ENCODE measurements around the gene LMBR1L.

Gene LMBR1L

GRCh38 chr12:49109641-49110463 is 795 bp downstream of the LMBR1L start:
- no peak for DNase-seq

DNA sequence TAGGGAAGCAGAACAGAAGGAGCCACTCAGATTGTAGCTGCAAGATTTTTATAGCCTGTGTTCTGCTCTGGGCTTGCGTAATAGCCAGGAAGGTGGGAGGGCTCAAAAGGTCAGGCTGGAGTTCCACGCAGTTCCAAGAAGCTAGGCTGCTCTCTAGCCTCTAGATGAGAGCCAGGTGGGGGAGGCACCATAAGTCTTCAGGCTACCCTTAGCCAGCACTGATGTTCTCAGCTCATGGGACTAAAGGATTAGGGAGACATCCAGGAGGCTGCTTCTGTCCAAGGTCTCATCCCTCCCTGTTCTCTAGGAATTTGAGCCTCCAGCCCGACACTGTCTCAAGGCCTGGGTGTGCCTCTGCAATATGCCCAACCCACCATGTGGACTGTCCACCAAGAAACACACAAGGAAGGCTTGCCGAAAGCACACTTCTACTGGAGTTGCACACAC is 1.7 kb downstream of the LMBR1L start:
- no peak for DNase-seq

GRCh38 chr12:49105504-49106084 is 5.1 kb downstream of the LMBR1L start:
- no peak for DNase-seq

DNA sequence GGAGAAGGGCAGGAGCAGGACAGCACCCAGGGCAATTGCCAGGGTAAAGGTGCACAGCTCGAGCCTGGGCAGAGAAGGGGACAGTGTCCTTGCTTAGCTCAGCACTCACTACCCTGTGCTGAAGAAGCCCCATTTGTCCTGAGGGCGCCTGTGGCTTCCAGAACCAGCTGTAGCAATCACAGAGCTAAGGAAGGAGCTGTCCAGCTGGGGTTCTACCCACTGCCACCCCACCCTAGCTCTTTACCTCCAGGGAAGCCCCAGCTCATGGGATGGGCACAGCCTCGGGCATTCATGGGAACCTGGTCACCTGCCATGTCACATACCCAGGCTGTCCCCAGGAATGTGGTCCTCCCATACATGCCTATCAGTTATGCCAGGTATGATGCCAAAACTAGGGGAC is 5.8 kb downstream of the LMBR1L start:
- no peak for DNase-seq

DNA sequence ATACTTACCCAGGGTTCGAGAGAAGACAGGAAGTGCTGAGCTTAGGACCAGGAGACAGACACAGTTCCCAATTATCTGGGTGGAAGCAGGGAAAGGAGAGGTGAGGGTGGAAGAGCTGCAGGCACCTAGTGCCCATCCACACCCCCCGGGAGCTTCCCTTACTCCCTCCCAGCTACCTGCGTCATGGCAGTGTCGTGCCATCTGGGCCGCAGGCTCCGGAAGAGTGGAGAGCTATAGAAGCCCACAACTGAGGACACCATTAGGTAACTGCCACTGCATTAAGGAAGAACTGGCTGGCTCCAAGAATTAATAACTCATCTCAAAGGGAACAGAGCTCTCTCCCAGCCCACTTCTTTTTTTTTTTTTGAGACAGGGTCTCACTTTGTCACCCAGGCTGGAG is 10.3 kb downstream of the LMBR1L start:
- no peak for DNase-seq

GRCh38 chr12:49098703-49099102 is 11.9 kb downstream of the LMBR1L start:
- no peak for DNase-seq

GRCh38 chr12:49098035-49098451 is 12.6 kb downstream of the LMBR1L start:
- peak; percentile 67 for DNase-seq

- DNase-seq = no peak
Measured at GRCh38 chr12:49097381-49097780, 13.3 kb downstream of the LMBR1L start.

DNA sequence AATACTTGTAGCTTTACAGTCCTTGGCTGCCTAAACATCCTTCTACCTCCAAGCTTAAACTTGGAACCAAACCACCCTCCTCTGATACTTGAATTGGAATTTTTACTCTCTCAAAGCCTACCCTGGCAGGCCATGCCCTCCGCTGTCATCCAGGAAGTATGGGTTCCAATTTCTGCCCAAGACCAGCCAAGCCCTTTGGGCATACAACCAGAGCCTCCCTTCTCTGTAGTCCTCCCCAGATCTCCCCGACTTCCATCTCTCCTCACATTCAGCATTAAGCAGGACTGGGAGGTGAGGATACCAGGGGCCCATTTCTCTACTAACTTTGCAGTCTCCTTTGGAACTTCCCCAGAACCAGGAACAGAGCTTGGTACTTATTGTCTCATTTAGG is 15.7 kb downstream of the LMBR1L start:
- DNase-seq = no peak

DNA sequence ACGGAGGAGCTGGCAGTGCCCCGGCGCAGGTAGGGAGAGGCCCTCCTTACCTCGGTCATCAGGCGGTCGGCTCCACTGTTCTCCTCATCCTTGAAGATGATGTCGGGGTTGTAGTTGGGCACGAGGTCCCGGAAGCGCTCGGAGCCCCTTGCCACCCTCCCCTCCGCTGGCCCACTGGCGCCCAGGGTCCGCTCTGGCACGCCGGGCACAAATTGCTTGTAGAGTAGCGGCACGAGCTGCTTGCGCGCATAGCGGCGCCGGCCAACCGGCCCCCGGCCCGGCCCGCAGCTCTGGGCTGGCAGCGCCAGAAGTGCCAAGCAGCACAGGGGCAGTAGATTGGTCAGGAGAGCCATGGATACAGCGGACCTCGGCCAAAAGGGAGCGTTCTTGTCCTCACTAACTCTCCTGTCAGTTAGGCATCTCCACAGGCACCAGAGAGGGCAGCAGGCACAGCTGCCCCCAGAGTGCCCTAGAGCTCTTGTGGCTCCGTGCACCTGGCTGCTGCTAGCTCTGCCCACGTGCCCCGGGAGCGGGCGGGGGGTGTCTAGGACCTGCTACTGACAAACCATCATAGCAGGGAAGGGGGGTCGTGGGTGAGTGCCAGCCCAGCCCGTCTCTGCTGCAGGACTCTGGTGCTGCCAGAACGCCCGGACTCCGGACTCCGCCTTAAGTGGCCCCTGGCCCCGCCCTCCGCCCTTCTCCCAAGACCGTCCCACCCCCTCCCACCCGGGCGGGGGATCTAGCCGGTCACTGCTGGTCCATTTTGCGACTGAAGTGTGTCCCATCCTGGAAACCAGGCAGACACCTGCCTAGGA is 16.3 kb downstream of the LMBR1L start, which contains the start of gene DHH:
Gene DHH, minus strand, starts transcription at position 642 of the 815 bp plus-strand sequence. Its CDS starts 289 bp downstream, at position 353.
- DNase-seq = no peak

DNA sequence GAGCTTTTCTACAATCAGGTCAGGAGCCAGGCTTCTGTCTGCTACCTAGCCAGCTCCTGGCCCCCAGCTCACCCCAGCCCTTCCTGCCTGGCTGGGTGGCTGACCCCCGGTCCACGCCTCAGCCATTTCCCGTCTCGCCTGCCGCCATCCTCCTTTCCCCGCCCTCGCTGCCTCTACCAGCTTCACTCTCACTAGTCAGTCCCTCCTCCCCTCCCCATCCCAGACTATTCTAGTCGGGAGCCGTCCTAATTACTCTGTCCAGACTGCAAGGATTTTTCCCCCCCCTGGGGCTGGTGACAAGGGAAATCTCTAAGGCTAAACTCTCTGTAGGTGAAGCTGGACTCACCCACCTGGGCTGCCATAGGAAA is 16.9 kb downstream of the LMBR1L start:
- no peak for DNase-seq

DNA sequence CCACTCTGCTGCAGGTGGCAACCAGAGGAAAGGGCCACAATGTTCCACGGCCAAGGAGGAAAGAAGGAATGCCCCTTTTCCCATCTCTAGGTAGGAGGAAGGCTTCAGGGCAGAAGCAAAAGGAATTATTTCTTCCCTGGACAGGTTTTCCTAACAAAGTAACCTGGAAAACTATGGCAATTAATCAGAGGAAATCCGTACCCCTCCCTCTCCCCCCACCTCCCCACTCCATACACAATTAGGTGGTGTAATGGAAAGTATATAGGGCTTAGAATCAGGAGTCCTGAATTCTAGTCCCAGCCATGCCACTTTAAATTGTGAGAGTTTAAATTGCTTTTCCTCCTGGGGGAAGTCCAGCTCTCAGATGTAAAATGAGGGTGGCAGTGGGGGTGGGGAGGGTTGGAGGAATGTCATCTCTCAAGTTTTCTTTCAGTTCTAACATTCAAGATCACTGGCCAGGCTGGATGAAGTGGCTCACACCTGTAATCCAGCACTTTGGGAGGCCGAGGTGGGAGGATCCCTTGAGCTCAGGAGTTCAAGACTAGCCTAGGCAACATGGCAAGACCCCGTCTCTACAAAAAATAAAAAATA is 17.7 kb downstream of the LMBR1L start:
- no peak for DNase-seq

DNA sequence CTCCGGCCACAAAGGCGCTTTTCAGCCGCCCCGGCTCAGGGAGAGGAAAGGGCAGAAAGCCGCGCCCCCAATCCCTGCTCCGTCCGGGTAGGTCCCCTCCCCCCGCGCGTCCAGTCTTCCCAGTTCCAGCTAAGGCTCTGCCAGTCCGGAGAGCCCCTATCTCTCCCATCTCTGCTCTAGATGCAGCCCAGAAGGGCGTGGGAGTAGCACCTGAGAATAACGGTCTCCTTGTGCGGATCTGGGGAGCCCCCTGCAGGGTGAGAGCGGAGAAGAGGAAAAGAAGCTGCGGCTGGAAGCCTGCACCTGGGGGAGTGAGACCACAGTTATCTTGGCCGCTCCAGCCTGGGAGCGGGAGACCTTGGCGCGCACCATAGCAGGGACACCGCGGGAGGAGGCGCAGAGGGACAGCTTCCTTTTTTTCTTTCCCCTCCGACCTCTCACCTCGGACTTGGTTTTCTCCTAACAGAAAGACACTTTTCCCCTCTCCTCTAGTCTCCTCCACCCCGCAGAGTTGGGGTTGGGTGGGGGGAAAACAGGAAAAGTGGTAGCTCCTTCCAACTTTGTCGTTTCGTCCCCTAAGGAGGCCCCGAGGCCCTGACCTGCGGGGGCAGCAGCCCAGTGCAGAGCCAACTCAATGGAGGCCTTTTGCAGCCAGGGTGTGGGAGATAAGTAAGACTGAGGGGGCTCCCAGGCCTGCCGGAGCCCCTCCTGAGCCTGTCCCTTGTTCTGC is 18.4 kb downstream of the LMBR1L start:
- DNase-seq = peak; percentile 77

DNA sequence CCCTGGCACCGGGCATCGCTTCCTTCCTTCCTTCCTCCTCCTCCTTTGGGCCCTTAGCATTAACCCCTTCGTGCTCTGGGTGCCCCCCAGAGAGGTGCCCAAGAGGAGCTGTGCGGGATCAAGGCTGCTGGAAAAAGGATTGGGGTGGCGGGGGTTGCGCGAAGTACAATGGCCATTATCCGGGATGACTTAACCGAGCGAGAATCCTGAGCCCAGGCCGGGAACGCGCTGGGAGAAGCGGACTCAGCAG is 18.9 kb downstream of the LMBR1L start:
- no peak for DNase-seq

DNA sequence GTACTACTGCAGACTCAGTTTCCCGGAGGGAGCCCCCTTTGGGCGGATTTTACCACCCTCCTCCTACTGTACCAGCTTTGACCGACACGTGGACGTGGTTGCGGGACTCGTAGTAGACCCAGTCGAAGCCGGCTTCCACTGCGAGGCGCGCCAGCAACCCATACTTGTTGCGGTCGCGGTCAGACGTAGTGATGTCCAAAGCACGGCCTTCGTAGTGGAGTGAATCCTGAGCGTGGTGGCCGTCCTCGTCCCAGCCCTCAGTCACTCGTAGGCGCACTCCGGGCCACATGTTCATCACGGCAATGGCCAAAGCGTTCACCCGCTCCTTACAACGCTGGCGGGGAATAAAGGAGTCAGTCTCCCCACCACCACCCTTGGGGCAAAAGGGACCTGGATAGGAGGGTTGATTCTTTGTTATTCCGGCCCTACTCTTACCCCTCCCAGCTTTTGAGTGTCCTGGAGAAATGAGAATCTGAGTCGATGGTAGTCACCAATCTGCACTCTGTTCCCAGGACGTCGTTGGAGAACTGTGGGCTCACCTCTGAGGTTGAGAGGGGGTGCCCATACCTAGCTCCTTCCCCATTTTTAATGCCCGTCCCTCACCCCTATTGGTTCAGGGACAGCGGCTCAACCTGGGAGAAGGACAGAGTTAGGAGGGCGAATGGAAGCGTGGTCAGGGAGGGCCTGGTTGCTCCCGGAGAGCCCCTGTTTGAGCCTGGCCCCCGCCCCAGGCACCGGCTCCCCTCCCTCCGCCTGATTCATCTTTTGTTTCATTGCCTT is 19.4 kb downstream of the LMBR1L start:
- DNase-seq = no peak

DNA sequence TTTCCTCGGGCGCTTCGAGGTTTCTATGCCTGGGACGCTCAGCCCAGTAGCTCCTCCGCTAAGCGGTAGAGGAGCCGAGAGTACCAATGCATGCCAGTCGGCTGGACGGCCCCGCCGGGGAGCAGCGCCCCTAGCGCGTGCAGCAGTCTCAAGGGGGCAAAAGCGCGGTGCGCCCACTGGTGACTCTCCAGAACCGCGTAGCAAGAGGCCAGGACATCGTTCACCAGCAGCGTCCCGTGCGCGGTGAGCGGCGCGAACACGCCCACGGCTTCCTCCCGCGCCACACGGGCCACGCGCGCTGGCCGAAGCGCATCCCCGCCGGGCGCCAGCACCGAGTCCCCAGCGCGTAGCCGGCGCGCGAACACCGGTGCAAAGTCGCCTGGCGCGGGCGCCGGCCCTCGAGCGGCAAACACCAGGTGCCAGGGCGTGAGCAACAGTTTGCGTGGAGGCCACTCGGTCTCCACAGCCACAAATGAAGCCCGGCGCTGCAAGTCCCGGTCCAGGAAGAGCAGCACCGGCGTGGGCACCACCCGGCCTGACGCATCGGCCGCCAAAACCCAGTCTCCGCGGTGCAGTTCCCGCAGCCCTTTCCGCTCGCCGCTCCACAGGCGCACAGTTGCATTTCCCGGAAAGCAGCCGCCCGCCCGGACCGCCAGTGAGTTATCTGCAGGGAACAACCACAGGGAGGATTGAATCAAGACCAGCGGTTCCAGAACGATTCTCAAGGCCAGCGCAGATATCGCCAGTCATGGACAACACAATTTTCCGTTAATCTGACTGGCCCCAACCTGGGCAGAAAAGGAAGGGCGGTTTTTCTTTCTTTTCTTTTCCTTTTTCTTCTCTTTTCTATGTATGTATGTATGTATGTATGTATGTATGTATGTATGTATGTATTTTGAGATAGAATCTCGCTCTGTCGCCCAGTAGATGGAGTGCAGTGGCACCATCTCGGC is 20.6 kb downstream of the LMBR1L start:
- peak; percentile 39 for DNase-seq

DNA sequence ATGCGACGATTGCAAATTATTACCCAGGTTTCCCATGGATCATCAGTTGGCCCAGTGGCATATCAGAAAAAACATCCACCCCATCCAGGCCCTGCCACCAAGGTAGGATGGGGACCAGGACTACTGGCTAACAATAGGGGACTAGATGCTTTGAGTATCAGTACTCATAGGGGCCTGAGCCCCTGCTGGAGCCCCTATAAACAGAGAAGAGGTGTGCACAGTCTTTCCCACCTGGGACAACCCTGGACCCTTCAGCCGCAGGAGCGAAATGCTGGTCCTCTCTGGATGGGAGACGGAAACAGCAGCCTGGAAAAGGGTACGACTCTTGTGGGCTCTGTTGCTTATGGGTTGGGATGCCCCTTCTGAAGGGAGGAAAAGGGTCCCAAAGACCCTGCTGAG is 21.7 kb downstream of the LMBR1L start:
- DNase-seq = no peak

DNA sequence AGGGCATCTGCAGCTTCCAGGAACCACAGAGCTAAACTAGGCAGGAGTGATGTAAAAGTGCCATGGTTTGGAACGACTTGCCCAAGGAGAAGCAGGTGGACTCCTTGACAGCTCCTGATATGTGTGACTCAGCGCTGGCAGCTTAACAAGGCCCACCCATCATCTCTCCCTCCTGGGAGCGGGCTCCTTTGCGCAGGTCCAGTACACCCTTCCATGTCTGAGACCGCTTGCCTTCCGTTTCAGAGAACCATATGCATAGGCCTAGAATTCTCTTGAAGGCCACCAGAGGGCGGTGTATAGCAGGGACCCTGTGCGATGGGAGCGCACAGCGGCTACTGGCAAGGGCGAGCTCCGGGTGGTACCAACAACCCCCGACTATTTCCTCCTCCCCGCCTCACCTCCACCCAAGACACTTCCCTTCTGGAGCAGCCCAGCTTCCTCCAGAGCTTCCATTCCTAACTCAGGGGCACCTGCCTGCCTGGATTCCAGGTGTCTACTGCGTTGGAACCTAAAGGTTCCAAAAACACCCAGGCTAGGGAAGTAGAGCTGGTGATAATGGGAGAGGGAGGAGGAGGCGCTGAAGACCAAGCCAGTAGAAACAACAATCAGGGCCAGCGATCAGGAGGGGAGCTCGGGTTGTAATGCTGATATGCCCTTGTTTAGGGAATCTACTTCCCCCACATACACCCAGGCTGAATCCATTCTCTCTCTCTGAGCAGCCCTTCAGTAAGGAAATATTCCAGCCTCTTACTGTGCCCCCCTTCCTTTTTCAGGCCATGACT is 22.3 kb downstream of the LMBR1L start:
- peak; percentile 64 for DNase-seq

DNA sequence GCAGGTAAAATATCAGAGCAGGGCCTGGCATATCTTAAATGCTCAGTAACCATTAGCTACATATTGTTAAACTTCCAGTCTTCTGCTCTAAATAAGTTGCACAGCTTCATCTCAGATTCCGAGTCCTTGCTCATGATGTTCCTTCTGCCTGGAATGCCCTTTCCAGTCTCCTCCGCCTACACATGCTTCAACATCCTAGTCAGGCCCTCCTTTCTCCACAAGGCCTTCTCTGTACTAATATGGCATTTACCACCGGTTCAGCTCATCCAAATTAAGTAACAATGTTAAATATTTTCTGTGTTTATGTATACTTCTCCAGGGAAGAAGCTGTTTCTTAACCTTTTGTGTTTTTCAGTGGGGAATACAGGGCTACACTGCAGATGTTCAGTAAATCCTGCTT is 24.5 kb downstream of the LMBR1L start:
- DNase-seq = no peak

- no peak for DNase-seq
Measured at GRCh38 chr12:49084438-49084837, 26.2 kb downstream of the LMBR1L start.

Measured in activated naive CD4-positive, alpha-beta T cell treated with anti-CD3 and anti-CD28 coated beads, Interleukin-2, amount 50 U/mL, for 16 hours (primary cell).